ENCODE results near the gene FICD.
A peak's percentile ranks its signal among the peaks of the same experiment; 100 is the strongest.
"Not testable (repeated sequence)": the region's sequence is repeated elsewhere in the genome, so short reads cannot be mapped to it uniquely, and the experiment has no call there.

FICD gene

DNA sequence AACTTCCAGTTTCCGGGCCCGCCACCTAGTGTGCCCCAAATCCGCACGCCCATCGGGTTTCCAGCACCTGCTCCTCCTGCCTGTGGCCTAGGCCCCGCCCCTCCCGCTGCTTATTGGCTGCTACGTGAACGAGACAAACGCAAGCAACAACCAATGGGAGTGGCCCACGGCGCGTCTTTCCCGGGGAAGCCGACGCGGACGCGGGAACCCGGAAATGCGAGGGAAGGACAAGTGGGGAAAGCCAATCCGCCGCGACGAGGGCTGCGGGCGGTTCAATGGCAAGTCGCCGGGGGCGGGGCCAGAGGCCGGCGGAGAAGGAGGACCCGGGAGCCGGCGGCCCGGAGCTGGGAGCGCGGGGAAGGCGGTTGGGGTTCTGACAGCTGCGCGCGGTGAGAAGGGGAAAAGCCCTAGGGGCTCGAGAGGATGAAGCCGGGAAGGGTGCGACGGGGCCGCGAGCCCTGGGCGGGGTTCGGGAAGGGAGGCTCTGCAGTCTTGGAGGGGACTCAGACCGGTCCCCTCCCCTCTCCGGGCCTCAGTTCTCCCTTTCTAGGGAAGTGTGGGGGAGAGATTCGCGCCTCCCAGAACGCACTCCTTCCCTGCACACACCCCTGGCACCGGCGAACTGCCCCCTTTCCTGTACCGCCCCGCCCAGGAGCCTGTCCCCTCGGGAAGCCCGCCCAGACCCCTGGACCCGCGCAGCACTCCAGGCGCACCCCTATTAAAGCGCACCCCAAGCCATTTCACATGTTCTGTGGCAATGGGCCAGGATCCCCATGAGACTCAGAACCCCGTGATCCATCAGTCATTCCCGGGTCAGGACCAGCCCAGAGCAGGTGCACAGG is at the start of gene FICD:
FICD (plus strand) TSS at position 305 of the 842 bp plus-strand sequence. CDS start 1,696 bp downstream, outside the sequence.
- DNase-seq = peak; percentile 96

GRCh38 chr12:108465417-108465816 is 49.7 kb upstream of the FICD start:
- DNase-seq = no peak

- no peak for DNase-seq
Observed at GRCh38 chr12:108468196-108468968, 46.7 kb upstream of the FICD start.

DNA sequence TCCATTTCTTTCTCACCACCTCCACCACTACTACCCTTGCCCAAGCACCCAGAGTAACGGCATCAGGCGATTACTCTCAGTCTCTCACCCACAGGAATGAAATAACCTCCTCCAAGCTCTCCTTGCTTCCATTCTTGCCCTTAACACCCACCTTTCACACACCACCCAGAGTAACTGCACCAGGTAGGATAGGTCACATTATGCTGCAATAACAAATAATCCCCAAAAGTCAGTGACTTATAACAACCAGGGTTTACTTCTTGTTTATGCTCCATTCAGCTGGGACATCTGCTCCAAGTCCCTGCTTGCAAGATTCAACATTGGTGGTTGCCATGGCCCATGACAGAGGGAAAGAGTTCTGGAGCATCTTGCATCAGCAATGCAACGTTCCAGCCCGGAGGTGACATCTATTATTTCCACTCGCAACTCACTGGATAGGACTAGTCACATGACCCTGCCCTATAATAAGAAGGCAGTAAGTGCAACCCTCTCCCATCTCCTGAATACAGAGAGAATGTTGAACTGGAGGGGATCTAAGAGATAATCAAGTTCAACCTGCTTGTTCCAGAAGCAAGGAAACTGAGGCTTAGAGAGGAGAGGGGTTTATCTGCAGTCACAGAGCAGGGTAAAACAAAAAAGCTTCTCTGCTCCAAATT is 41.5 kb upstream of the FICD start:
- no peak for DNase-seq

- DNase-seq = no peak
Observed at GRCh38 chr12:108475396-108475795, 39.7 kb upstream of the FICD start.

- no peak for DNase-seq
Observed at GRCh38 chr12:108477055-108477880, 37.8 kb upstream of the FICD start.

- DNase-seq = no peak
Observed at GRCh38 chr12:108477881-108478259, 37.2 kb upstream of the FICD start.

DNA sequence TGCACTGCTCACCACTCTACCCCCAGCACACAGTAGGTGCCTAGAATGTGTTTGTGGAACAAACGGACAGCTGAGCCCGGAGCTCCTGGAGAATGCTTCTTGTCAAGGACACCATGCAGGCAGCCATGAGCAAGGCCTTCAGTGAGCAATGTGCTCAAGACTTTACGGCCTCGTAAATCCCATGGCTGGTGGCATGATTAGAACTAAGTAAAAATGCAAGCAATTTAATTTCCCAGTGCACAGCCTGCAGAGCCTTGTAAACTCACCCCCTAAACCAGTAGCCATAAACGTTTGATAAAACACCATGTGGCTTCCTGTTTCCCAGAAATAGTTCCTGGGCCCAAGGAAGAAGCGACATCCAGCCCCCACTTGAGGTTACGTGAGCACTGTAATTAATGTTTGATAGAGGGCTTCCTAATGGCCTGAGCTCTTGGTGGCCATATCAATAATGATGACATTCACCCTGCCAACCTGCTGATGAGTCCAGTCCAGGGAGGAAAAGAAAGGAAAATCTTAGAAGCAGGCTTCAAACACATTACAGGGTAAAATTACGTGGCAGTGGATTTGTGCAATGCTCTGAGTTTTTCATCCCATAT is 36.4 kb upstream of the FICD start:
- DNase-seq = no peak

GRCh38 chr12:108479364-108480070 is 35.6 kb upstream of the FICD start:
- DNase-seq = no peak

DNA sequence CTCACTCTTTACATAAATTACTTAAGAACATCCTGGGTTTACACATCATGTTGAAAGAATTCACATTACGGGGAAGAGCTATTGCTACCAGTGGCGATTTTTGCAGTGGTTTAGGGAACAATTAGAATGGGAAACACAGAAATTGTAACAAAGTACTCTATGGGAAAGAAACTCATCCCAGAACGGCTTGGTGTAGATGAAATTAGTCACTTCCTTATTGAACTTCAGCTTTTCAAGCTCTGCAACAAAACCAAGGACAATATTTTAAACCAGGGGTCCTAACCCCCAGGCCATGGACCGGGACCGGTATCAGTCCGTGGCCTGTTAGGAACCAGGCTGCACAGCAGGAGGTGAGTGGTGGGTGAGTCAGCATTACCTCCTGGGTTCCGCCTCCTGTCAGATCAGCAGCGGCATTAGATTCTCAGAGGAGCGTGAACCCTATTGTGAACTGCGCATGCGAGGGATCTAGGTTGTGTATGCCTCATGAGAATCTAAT is 32.3 kb upstream of the FICD start:
- no peak for DNase-seq

GRCh38 chr12:108483213-108484059 is 31.6 kb upstream of the FICD start:
- no peak for DNase-seq

DNA sequence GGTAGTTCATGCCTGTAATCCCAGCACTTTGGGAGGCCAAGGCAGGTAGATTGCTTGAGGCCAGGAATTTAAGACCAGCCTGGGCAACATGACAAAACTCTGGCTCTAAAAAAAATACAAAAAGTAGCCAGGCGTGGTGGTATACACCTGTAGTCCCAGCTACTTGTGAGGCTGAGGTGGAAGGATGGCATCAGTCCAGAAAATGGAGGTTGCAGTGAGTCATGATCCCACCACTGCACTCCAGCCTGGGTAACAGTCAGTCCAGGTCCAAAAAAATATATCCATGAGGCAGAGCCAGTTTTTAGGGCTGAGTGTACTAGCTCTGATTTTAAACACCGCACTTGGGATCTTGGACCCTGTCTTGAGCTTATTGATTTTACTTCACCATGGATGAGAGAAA is 30.6 kb upstream of the FICD start:
- DNase-seq = no peak

- no peak for DNase-seq
Observed at GRCh38 chr12:108484845-108485244, 30.2 kb upstream of the FICD start.

GRCh38 chr12:108485371-108485770 is 29.7 kb upstream of the FICD start:
- not testable (repeated sequence) for DNase-seq

DNA sequence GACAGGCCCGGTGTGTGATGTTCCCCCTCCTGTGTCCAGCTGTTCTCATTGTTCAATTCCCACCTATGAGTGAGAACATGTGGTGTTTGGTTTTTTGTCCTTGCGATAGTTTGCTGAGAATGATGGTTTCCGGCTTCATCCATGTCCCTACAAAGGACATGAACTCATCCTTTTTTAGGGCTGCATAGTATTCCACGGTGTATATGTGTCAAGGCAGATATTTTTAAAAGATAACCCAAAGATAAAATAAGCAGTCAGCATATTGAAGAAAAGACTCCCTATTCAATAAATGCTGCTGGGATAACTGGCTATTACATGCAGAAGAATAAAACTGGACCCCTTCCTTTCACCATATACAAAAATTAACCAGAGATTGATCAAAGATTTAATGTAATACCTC is 28.0 kb upstream of the FICD start:
- DNase-seq = not testable (repeated sequence)

DNA sequence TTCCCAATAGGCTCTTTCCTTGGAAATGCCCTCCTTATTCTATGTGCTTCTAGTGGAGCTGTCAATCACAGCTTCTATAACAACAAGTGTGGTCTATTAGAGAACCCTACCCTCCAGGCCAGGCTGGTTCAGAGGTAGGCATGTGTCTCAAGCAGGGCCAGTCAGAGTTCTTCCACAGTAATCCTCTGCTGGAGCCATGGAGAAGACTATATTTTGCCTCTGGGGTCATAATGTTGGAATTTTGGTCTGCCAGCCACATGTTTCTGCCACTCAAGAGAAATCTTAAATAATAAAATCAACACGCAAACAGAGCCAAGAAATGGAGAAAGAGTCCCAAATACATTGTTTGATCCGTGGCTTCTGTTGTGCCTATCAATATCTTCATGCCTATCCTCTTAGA is 23.8 kb upstream of the FICD start:
- DNase-seq = no peak

- no peak for DNase-seq
Observed at GRCh38 chr12:108495054-108495453, 20.0 kb upstream of the FICD start.

- DNase-seq = peak; percentile 51
Observed at GRCh38 chr12:108495823-108496579, 19.1 kb upstream of the FICD start.

GRCh38 chr12:108498136-108498535 is 16.9 kb upstream of the FICD start:
- no peak for DNase-seq

DNA sequence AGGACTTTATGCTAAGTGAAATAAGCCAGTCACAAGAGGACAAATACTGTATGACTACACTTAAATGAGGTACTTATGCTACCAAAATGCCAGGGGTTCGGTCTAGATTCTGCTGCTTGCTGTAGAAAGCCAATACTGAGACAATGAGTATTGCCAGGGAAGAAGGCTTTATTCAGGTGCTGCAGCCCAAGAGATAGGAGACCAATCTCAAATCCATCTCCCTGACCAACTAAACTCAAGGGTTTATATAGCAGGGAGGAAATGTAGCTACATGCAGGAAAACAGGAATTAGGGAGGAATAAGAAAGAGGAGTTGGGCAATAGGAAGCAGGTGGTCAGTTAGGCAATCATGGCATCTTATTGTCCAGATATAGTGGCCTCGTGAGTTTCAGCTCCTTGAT is 12.2 kb upstream of the FICD start:
- DNase-seq = no peak
